GM12872 (cell line): Measurements from ENCODE around the gene TMEM119.

Experiments used
- CTCF ChIP-seq: IDR thresholded peaks from 3 replicates; pipeline ENCODE4 v1.5.1; 2011; ENCODE audit warnings: low read depth, mild to moderate bottlenecking, low read length, moderate library complexity; ENCODE audit not compliant: insufficient read depth

Gene TMEM119

DNA sequence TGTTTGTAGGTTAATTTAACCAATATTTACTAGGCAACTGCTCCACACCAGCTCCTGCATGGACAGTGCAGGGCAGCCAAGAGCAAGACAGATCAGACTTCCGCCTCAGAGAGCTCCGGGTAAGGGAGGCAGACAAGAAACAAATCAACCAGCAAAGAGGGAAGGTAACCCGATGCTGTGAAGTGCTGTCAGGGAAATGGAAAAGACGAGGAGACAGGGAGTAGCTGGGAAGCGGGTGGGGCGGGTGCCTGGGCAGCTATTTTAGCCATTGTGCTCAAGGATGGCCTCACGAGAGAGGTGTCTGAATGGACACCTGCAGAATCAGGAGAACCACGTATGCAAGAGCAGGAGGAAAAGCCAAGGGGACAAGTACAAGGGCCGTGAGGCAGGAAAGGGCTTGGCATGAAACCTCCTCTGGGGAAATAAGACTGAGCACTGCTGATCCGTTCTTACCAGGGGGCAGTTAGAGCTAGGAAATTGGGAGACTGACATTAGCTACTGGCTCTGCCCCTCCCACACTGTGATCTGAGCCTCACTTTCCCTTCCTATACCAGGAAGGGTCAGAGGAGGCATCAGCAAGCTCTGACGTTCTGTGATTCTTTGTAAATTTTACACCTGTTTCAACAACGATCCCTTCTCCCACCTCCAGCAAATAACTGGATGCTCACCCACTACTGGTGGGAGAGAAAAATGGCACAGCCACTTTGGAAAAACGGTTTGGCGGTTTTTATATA is 6.5 kb upstream of the TMEM119 start:
- TF ChIP-seq CTCF: no peak

GRCh38 chr12:108603743-108604142 is 5.9 kb upstream of the TMEM119 start:
- TF ChIP-seq CTCF: no peak

- TF ChIP-seq CTCF: no peak
These were observed 5.3 kb upstream of the TMEM119 start for GRCh38 chr12:108602976-108603704.

- TF ChIP-seq CTCF: no peak
These were observed 4.4 kb upstream of the TMEM119 start for GRCh38 chr12:108602209-108602705.

- TF ChIP-seq CTCF: no peak
These were observed 2.8 kb upstream of the TMEM119 start for GRCh38 chr12:108600702-108601007.

GRCh38 chr12:108599948-108600701 is 2.2 kb upstream of the TMEM119 start:
- TF ChIP-seq CTCF: no peak

DNA sequence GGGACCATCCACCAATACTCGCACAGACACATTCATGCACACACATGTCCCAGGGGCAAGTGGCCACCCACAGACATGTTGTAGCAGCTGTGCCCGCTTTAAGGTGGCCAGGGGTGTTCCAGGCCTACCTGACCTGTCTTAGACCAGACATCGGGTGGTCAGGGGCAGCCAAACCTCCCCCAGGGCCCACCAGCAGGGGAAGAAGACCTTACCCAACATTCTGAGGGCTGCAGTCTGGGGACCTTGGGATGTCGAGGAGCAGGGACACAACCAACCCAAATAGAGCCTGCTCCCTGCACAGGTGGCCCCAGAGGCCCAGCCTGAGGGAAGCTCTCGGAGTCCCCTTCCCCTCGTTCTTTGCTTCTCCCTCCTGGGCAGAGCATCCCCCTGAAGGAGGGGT is 1.7 kb upstream of the TMEM119 start:
- no peak for TF ChIP-seq CTCF
